ENCODE data around the gene UPK3B.
"Not testable (repeated sequence)": the region's sequence is repeated elsewhere in the genome, so short reads cannot be mapped to it uniquely, and the experiment has no call there.

DNA sequence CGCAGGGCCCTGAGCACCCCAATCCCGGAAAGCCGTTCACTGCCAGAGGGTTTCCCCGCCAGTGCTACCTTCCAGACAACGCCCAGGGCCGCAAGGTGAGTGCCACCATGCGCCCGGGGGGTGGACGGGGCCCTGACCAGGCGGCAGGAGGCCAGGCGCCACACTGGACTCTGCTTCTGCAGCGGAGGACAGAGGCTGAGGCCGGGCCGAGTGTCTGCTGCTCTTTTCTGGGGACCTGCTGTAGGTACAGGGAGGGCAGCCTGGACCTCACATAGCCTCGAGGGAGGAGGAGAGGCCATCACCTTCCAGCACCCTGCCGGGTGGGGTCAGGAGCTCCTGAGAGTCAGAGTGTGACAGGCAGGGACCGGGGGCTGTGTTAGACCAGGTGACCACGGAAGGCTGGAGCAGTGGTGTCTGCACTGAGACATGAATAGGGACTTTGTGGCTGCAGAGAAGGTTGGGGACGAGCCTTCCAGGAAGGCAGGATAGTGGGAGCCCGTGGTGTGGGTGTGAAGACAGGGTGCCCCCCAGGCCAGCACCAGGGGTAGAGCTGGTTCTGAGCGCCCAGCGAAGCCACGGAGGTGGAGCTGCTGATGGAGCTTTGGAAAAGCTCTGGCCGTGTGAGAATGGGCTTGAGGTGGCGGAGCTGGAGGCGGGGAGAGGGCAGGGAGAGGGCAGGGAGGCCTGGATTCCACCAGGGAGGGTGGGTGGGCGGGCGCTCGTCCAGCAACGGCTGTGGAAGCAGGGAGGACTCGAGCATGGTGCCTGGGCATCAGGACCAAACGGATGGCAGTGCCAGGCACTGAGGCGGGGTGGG lies 5.8 kb upstream of the UPK3B start:
- TF ChIP-seq, protein P1, sequence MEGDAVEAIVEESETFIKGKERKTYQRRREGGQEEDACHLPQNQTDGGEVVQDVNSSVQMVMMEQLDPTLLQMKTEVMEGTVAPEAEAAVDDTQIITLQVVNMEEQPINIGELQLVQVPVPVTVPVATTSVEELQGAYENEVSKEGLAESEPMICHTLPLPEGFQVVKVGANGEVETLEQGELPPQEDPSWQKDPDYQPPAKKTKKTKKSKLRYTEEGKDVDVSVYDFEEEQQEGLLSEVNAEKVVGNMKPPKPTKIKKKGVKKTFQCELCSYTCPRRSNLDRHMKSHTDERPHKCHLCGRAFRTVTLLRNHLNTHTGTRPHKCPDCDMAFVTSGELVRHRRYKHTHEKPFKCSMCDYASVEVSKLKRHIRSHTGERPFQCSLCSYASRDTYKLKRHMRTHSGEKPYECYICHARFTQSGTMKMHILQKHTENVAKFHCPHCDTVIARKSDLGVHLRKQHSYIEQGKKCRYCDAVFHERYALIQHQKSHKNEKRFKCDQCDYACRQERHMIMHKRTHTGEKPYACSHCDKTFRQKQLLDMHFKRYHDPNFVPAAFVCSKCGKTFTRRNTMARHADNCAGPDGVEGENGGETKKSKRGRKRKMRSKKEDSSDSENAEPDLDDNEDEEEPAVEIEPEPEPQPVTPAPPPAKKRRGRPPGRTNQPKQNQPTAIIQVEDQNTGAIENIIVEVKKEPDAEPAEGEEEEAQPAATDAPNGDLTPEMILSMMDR (IDR thresholded peaks at IDR 0.05; ENCODE audit: extremely low read depth in 1 of 2, insufficient read depth in 1 of 2, low read depth in 1 of 2, low read length in 2 of 2), result not testable (repeated sequence)
- not testable (repeated sequence) for TF ChIP-seq POLR2AphosphoS5 (IDR thresholded peaks at IDR 0.05; ENCODE audit: insufficient read depth, low read depth, low read length); POLR2A (IDR thresholded peaks at IDR 0.05; ENCODE audit: low read depth, low read length); MAX (IDR thresholded peaks at IDR 0.05; ENCODE audit: insufficient read depth, insufficient read length); EZH2 (IDR thresholded peaks at IDR 0.05; ENCODE audit: borderline replicate concordance, low read depth, low read length, severe bottlenecking); GATA2 (IDR thresholded peaks at IDR 0.05; ENCODE audit: insufficient read depth, insufficient read length, low read depth, low read length); FOS (IDR thresholded peaks at IDR 0.05; ENCODE audit: borderline replicate concordance, insufficient read depth, low read length)
